MM.1S (cell line): ENCODE data around the gene CXCL12.

Experiments
- DNase-seq: peaks from one replicate; pipeline ENCODE4 v3.0.0-alpha.2; 2015
- H2AFZ ChIP-seq: fragments of 300-600 bp; sonication (generic); 2 replicates; pipeline ENCODE4 v1.6.0; 2016; ENCODE audit warnings: antibody characterized with exemption, low read length
- H3F3A ChIP-seq: fragments of 300-600 bp; sonication (generic); 2 replicates; pipeline ENCODE4 v1.6.1; 2016; ENCODE audit warnings: mild to moderate bottlenecking, antibody characterized with exemption, low read length, moderate library complexity, mixed read lengths; ENCODE audit not compliant: insufficient read depth
- H3K27ac ChIP-seq: fragments of 300-600 bp; sonication (generic); 2 replicates; pipeline ENCODE4 v1.5.1; 2016; ENCODE audit warnings: mild to moderate bottlenecking, low read length
- H3K27me3 ChIP-seq: fragments of 300-600 bp; sonication (generic); replicated peaks from 2 replicates; pipeline ENCODE4 v1.6.0; 2016; ENCODE audit warnings: low read length; ENCODE audit not compliant: insufficient read depth
- H3K36me3 ChIP-seq: fragments of 300-600 bp; sonication (generic); replicated peaks from 2 replicates; pipeline ENCODE4 v1.6.1; 2016; ENCODE audit warnings: mild to moderate bottlenecking, low read length, mixed read lengths; ENCODE audit not compliant: insufficient read depth
- H3K4me1 ChIP-seq: fragments of 300-600 bp; sonication (generic); 2 replicates; pipeline ENCODE4 v1.6.1; 2016; ENCODE audit warnings: low read length, mixed read lengths
- H3K4me2 ChIP-seq: fragments of 300-600 bp; sonication (generic); 2 replicates; pipeline ENCODE4 v1.6.0; 2016; ENCODE audit warnings: low read depth, low read length
- H3K4me3 ChIP-seq: fragments of 300-600 bp; sonication (generic); 2 replicates; pipeline ENCODE4 v1.5.1; 2016; ENCODE audit warnings: low read length, mixed read lengths
- H3K79me2 ChIP-seq: fragments of 300-600 bp; sonication (generic); 2 replicates; pipeline ENCODE4 v1.6.1; 2016; ENCODE audit warnings: mixed run types, low read length, mixed read lengths
- H3K9ac ChIP-seq: fragments of 300-600 bp; sonication (generic); 2 replicates; pipeline ENCODE4 v1.6.1; 2016; ENCODE audit warnings: low read length, mixed read lengths
- H3K9me2 ChIP-seq: fragments of 300-600 bp; sonication (generic); replicated peaks from 2 replicates; pipeline ENCODE4 v1.6.1; 2016; ENCODE audit warnings: mild to moderate bottlenecking, low read length, mixed read lengths; ENCODE audit not compliant: insufficient read depth
- H3K9me3 ChIP-seq: fragments of 300-600 bp; sonication (generic); replicated peaks from 2 replicates; pipeline ENCODE4 v1.6.1; 2016; ENCODE audit warnings: mild to moderate bottlenecking, low read length, mixed read lengths; ENCODE audit not compliant: insufficient read depth
- H4K20me1 ChIP-seq: fragments of 300-600 bp; sonication (generic); 2 replicates; pipeline ENCODE4 v1.6.1; 2016; ENCODE audit warnings: mild to moderate bottlenecking, low read length, moderate library complexity, mixed read lengths; ENCODE audit not compliant: insufficient read depth
- CTCF ChIP-seq: fragments of 300-600 bp; sonication (generic); IDR thresholded peaks from 2 replicates; pipeline ENCODE4 v1.5.1; 2016; ENCODE audit warnings: antibody characterized with exemption, low read length, mixed read lengths
- EZH2 ChIP-seq: fragments of 300-600 bp; sonication (generic); optimal IDR thresholded peaks from 2 replicates; pipeline ENCODE3; 2017; ENCODE audit warnings: low read depth, mild to moderate bottlenecking, antibody characterized with exemption, low read length, mixed read lengths
- EZH2phosphoT487 ChIP-seq: fragments of 300-600 bp; sonication (generic); IDR thresholded peaks from 2 replicates; pipeline ENCODE4 v1.6.1; 2018; ENCODE audit warnings: antibody characterized with exemption, low read length

CXCL12 gene

GRCh38 chr10:44334091-44334490 is 50.8 kb downstream of the CXCL12 start:
- Histone ChIP-seq H4K20me1 (no peaks in the 10 kb centered on the region), H2AFZ (no peak overlapping the region), H3K27ac (no peak overlapping the region), H3K4me2 (no peak overlapping the region), H3F3A (no peaks in the 10 kb centered on the region), H3K9me2 (no peaks in the 10 kb centered on the region), H3K27me3 (no peaks in the 10 kb centered on the region), H3K9ac (no peak overlapping the region), H3K4me1 (no peaks in the 10 kb centered on the region), H3K79me2 (no peaks in the 10 kb centered on the region), H3K9me3 (no peaks in the 10 kb centered on the region), H3K4me3 (no peak overlapping the region), H3K36me3 (no peaks in the 10 kb centered on the region)
- no peak for DNase-seq
- TF ChIP-seq EZH2 (no peak), CTCF (no peak), EZH2phosphoT487 (no peak)

GRCh38 chr10:44333511-44333910 is 51.4 kb downstream of the CXCL12 start:
- DNase-seq, result no peak
- H3K9ac ChIP-seq, result no peak overlapping the region
- no peaks in the 10 kb centered on the region for H3F3A ChIP-seq
- H4K20me1 ChIP-seq, result no peaks in the 10 kb centered on the region
- H3K79me2 ChIP-seq, result no peaks in the 10 kb centered on the region
- no peak overlapping the region for H3K4me2 ChIP-seq
- no peaks in the 10 kb centered on the region for H3K9me3 ChIP-seq
- H3K27ac ChIP-seq, result no peak overlapping the region
- no peak overlapping the region for H3K4me3 ChIP-seq
- TF ChIP-seq EZH2 (no peak), CTCF (no peak), EZH2phosphoT487 (no peak)
- H3K27me3 ChIP-seq, result no peaks in the 10 kb centered on the region
- no peak overlapping the region for H2AFZ ChIP-seq
- no peaks in the 10 kb centered on the region for H3K4me1 ChIP-seq
- no peaks in the 10 kb centered on the region for H3K36me3 ChIP-seq
- H3K9me2 ChIP-seq, result no peaks in the 10 kb centered on the region

- Histone ChIP-seq H3K36me3 (no peaks in the 10 kb centered on the region), H3K9ac (no peak overlapping the region), H3K4me2 (no peak overlapping the region)
Observed at GRCh38 chr10:44332465-44332864, 52.4 kb downstream of the CXCL12 start.

More at GRCh38 chr10:44332465-44332864, 52.4 kb downstream of the CXCL12 start:
- Histone ChIP-seq H3K4me3 (no peak overlapping the region), H3K4me1 (no peaks in the 10 kb centered on the region), H3K27ac (no peak overlapping the region), H2AFZ (no peak overlapping the region), H4K20me1 (no peaks in the 10 kb centered on the region), H3K9me3 (no peaks in the 10 kb centered on the region), H3K9me2 (no peaks in the 10 kb centered on the region), H3K27me3 (no peaks in the 10 kb centered on the region), H3F3A (no peaks in the 10 kb centered on the region), H3K79me2 (no peaks in the 10 kb centered on the region)
- no peak for TF ChIP-seq CTCF
- no peak for TF ChIP-seq EZH2
- TF ChIP-seq EZH2phosphoT487, result no peak
- no peak for DNase-seq
